HG03280 (cell line): Measurements from ENCODE around the gene HECW1.

ENCODE experiments used
- ATAC-seq: cut with Tn5 transposase; IDR thresholded peaks from one replicate; pipeline ENCODE4 v1.9.1; 2021; ENCODE audit warnings: mild to moderate bottlenecking, moderate library complexity; ENCODE audit not compliant: unreplicated experiment

HECW1 gene

DNA sequence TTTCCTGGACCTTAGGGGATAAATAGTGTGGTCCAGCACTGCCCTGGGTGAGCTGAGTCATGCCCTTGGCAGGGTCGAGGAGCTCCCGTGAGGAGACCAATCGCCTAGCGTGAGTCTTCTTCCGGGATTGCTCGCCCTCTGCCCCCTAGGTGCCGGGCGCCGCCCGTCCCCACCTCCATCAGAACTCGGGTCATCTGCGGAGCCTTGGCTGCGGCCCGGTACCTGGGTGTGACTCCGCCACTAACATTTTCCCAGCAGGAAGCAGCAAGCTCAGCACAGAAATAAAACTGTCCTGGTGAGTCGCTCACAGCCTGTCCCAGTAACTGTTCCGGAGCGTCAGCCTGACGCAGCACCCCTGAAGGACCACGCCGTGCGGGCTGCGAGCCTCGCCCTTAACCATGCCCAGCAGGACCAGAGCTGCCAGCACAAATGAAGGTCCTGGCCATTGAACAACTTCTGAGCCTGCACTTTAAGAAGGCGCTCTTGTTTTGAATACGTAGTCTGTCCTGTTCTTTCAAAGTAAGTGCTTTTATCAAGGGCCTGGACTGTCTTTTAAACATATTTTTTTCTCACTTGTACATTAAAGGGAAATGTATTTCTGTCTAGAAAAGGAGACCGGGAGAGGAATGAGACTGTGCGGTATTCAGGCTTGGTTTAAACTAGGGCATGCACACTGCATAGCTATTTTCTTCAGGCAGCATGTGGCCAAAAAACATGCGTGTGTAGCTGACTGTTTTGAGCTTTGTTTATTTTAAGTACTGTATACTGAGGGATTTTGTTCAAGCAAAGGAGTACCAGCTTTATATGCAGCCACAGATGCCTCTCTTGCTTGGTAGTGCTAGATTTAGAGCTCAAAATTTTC is 136.7 kb downstream of the HECW1 start:
- no peak for ATAC-seq

DNA sequence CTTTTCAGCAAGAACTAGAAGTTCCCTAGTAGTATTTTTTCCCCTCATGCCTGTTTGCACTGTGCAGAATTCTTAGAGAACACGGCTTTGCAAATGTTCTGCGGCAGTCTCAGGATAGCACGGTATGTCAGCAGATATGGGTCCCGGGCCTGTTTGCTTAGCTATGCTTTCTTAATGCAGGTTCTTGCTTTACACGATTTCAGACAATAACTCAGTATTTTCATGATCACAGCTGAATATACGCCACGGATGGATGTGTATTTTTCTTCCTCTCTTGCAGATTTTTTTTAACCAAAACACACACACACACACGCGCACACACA is 137.3 kb downstream of the HECW1 start:
- ATAC-seq = no peak

GRCh38 chr7:43260980-43261878 is 148.8 kb downstream of the HECW1 start:
- peak; percentile 65 for ATAC-seq

- ATAC-seq = no peak
These were observed 152.7 kb downstream of the HECW1 start for GRCh38 chr7:43265139-43265538.

DNA sequence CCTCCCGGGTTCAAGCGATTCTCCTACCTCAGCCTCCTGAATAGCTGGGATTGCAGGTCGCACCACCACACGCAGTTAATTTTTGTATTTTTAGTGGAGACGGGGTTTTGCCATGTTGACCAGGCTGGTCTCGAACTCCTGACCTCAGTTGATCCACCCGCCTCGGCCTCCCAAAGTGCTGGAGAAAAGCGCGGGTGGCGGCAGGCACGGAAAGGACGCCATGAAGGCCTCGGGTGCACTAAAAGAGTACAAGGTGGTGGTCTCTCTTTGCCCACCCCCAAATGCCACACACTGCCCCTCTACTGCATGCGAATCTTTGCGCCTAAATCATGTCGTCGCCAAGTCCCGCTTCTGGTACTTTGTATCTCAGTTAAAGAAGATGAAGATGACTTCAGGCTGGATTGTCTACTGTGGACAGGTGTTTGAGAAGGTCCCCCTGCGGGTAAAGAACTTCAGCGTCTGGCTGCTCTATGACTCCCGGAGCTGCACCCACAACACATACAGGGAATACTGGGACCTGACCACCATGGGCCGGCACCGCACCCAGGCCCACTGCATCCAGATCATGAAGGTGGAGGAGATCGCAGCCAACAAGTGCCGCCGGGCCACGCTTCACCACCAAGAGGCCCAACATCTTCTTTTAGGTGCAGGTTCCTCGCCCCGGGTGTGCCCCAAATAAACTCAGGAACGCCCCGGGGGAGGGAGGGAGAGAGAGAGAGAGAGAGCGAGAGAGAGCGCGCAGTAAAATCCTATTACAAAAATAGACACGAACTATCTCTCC is 161.7 kb downstream of the HECW1 start:
- no peak for ATAC-seq

DNA sequence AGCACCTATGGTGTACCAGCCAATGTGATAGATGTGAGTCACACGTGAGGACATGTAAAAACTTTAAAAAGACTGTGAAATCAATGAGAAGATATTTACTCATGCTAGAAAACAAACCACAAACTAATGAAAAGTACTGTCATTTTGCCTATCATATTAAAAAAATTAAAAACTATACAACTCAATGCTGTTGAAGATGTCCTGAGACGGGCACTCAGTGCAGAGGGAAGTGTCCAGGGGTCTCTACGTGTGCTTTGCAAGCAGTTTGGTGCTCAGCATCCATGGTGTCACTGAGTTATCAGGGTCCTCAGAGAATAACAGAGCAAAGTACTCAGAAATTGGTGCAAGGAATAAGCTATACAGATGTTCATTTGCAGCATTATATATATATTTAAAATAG is 162.3 kb downstream of the HECW1 start:
- no peak for ATAC-seq

- no peak for ATAC-seq
These were observed 164.1 kb downstream of the HECW1 start for GRCh38 chr7:43276547-43276946.

GRCh38 chr7:43278088-43278644 is 165.7 kb downstream of the HECW1 start:
- no peak for ATAC-seq

DNA sequence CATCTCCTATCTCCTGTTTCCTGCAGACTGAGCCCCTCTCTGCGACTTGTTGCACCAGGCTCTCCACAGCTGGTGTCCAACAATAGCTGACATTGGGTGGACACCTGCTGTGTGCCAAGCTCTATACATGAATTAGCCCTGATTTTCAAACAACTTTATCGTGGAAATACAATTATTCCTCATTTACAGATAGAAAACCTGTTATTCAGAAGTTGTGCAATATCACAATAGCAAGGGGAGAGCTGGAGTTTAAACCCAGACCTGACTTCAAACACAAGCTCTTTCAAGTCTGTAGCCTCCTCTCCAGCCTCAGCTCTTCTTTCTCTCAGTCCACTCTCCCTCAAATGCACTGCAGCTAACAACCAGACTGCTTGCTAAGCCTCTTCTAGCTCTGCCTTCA is 168.8 kb downstream of the HECW1 start:
- ATAC-seq = no peak

GRCh38 chr7:43283706-43284105 is 171.3 kb downstream of the HECW1 start:
- no peak for ATAC-seq

DNA sequence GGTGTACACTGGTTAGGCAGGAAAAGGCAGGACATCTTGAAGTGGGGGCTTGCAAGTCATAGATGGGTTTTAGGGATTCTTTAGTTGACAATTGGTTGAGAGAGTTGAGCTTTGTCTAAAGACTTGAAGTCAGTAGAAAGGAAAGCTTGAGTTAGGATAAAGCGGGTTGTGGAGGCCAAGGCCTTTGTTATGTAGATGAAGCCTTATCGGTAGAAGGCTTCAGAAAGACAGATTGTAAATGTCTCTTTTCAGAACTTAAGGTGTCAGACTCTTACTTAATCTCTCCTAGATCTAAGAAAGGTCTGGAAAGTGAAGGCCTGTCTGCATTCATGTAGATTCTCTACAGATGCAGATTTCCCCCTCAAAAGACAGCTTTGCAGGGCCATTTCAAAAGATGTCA is 177.4 kb downstream of the HECW1 start:
- ATAC-seq = no peak

- no peak for ATAC-seq
These were observed 178.5 kb downstream of the HECW1 start for GRCh38 chr7:43290978-43291377.

DNA sequence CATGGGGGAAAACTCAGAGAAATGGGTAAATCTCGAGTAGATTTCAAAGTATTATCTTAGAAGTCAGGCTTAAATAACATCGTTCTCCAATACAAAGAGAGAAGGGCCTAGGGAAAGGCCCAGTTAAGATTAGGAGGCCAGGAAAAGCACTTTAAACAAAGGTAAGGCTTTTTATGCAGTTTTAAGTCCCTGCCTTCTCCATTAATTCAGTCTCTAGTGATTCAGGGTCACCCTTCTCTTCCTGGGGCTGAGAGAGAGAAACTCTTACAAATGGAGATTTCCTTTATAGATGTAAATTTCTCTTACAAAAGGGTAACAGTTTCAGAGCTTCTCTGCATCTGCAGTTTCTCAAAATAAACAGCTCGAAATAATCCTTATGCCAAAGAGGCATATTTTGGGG is 179.3 kb downstream of the HECW1 start:
- no peak for ATAC-seq

GRCh38 chr7:43292384-43292783 is 179.9 kb downstream of the HECW1 start:
- no peak for ATAC-seq

GRCh38 chr7:43294080-43294630 is 181.7 kb downstream of the HECW1 start:
- no peak for ATAC-seq

DNA sequence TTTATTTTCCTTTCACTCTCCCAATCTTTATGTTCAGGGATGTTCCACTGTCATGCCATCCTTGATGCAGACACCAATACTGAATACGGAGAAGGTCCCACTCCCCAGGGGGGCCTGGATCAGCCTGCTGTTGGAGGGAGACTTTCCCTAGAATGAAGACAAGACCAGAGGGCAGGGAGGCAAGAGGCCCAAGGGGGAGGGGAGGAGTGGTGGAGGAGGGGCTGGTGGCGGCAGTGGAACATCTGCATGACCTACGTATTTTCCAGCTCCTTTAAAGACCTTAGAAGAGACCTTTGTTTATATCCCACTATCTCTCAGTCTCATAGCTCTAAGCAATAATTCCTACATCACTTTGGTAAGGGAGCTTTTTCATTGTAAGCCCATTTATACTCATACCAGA is 183.0 kb downstream of the HECW1 start:
- ATAC-seq = no peak

GRCh38 chr7:43296306-43296705 is 183.9 kb downstream of the HECW1 start:
- ATAC-seq = no peak

DNA sequence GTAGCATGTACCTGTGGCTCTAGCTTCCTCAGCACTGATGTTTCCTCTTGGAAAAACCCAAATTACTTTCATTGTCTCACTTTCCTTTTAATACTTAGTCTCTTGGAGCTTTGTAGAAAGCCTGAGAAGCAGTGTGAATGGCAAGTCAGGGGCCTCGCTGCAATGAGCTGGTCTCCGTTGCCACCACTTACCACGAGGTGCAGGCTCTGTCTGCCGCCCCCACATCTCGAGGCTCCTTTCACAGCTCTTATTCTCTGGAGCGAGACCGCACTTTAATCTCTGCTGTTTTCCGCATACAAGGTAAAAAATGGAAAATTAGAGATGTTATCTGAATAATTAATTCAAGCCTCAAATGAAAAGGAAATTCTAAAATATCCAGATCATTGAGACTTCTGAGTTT is 186.2 kb downstream of the HECW1 start:
- no peak for ATAC-seq

DNA sequence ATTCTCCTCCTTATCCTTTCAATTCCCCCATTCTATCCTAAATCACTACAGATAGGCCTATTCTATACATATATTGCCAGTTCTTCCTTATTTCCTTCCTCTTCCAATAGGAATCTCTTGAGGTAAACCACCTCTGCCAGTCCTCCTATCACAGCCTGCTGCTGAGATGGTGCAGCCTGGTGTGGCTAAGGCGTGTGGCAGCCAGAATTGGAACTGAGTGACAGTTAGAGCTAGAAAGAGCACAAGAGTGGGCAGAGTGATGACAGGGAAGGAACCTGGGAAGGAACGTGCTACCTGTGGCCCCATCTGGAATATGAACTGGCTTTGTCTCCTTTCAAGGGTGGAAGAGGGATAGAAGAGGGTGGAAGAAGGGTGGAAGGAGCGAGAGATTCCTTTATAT is 187.7 kb downstream of the HECW1 start:
- ATAC-seq = no peak

- ATAC-seq = no peak
These were observed 189.8 kb downstream of the HECW1 start for GRCh38 chr7:43302211-43302711.
